ENCODE measurements around the gene MAGI1.

DNA sequence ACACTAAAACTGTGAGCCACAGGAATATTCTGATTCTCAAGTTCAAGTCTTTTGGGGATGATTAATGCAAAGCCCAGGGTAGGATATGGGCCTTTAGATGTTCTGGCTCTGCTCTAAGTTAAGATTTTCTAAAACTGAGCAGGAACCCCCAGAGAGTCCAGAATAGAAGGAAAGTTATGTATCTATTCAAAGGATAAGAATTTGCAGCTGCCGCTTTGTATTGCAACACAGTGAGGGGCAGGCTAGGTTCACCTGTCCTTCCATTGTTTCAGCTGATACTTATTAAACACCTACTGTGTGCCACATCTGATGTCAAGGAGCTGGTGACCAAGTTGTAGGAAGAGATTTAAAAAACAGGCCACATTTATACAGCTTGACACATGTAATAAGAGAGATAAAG lies 290.4 kb downstream of the MAGI1 start:
- TF ChIP-seq, protein P1, sequence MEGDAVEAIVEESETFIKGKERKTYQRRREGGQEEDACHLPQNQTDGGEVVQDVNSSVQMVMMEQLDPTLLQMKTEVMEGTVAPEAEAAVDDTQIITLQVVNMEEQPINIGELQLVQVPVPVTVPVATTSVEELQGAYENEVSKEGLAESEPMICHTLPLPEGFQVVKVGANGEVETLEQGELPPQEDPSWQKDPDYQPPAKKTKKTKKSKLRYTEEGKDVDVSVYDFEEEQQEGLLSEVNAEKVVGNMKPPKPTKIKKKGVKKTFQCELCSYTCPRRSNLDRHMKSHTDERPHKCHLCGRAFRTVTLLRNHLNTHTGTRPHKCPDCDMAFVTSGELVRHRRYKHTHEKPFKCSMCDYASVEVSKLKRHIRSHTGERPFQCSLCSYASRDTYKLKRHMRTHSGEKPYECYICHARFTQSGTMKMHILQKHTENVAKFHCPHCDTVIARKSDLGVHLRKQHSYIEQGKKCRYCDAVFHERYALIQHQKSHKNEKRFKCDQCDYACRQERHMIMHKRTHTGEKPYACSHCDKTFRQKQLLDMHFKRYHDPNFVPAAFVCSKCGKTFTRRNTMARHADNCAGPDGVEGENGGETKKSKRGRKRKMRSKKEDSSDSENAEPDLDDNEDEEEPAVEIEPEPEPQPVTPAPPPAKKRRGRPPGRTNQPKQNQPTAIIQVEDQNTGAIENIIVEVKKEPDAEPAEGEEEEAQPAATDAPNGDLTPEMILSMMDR (IDR thresholded peaks at IDR 0.05), result no peak
- TF ChIP-seq POLR2A (IDR thresholded peaks at IDR 0.05), result no peak
